ENCODE measurements around the gene MTHFD1L.

- TF ChIP-seq FOXP2 (optimal IDR thresholded peaks at IDR 0.05; ENCODE audit: borderline replicate concordance, extremely low read depth, extremely low read length, insufficient read depth) (no peak), REST (IDR thresholded peaks at IDR 0.05; ENCODE audit: insufficient read depth in 1 of 2, low read depth in 2 of 2, low read length in 2 of 2) (no peak)
Measured at GRCh38 chr6:150907383-150907782, 41.9 kb downstream of the MTHFD1L start.
